ENCODE data around the gene ZC3H6.

DNA sequence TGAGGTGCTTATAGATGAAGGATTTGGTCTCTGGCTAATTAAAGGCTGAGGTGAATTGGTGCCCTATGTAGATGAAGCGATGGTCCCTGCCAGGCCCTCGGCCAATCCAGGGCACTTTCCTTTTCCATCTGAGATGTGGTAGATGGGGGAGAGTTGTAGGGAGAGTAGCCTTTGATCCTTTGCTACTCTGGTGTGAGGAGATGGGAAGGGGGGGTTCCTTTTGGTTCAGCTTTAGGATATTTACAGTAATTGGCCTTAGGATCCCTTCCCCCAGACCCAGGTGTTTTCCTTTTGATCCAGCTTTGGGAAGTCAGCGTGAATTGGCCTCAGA is 15.1 kb upstream of the ZC3H6 start:
- TF ChIP-seq EZH2 (IDR thresholded peaks at IDR 0.05; ENCODE audit: insufficient read depth, poor library complexity, severe bottlenecking) (no peak), EZH2phosphoT487 (IDR thresholded peaks at IDR 0.05; ENCODE audit: insufficient read depth, low read depth) (no peak)

All from GM23248 (cell line).